K562 (cell line): ENCODE data around the gene CD300LG. TPM values are rescaled to one million over a fixed set of nuclear protein-coding genes. Genes with fewer than 3 reads are reported as not detected.

Experiments
- ATAC-seq: fragments of 200-7000 bp; cut with Tn5 transposase; 3 replicates; pipeline ENCODE4 v1.9.1; 2020; ENCODE audit warnings: moderate library complexity
- BruUV-seq: library from RNA; stranded (reverse); fragments of 400-500 nt; replicated peaks from 2 replicates; lab custom pipeline; 2021; lab: Mats Ljungman, UMichigan
- CTCF ChIA-PET: fragments of 300-600 bp; formaldehyde crosslinking; extraction: SDS; loops from one replicate; lab custom pipeline; 2021; ENCODE audit warnings: low intra/inter-chr PET ratio; lab: Yijun Ruan, JAX
- POLR2A ChIA-PET: fragments of 300-600, 350-650 bp; sonication (Branson Sonifier 250); formaldehyde crosslinking; extraction: SDS; loops from one replicate; lab custom pipeline; 2021; ENCODE audit warnings: antibody characterized with exemption, inconsistent platforms; lab: Yijun Ruan, JAX
- DNase-seq, 4 experiments: peaks; one replicate each; pipeline versions ENCODE4 v3.0.0 to v3.0.0-alpha.2; 2011 to 2018; ENCODE audit warnings: low spot score in 3 of 4, mixed read lengths in 3 of 4; ENCODE audit errors: extremely low read depth in 1 of 4
- FAIRE-seq: peaks from 2 replicates; lab custom pipeline; 2011; peaks lifted over from hg19 to GRCh38; lab: Jason Lieb, UNC
- H2AFZ ChIP-seq: 2 replicates; pipeline ENCODE4 v1.6.0; 2011; ENCODE audit warnings: low read depth, low read length, control low read depth, inconsistent platforms
- H3K27ac ChIP-seq: fragments of 200-600 bp; 3 replicates; pipeline ENCODE4 v1.8.0; 2011; ENCODE audit warnings: low read depth, mild to moderate bottlenecking, control low read depth, inconsistent platforms, low read length, moderate library complexity, mixed read lengths; ENCODE audit errors: extremely low read depth
- H3K27me3 ChIP-seq, 2 experiments: fragments of 300-600 bp in 1 of 2; 2 replicates in 1 of 2; 3 replicates in 1 of 2; pipeline versions ENCODE4 v1.6.0 to v1.8.0; 2011; ENCODE audit warnings: inconsistent platforms in 2 of 2, low read length in 2 of 2, mild to moderate bottlenecking in 1 of 2, mixed read lengths in 1 of 2, moderate library complexity in 1 of 2; ENCODE audit not compliant: control insufficient read depth in 2 of 2, insufficient read depth in 2 of 2
- H3K36me3 ChIP-seq: fragments of 300-600 bp; 3 replicates; pipeline ENCODE4 v1.8.0; 2011; ENCODE audit warnings: mild to moderate bottlenecking, low read length, inconsistent platforms; ENCODE audit not compliant: control insufficient read depth, insufficient read depth
- H3K4me1 ChIP-seq, 2 experiments: fragments of 200-600 bp in 1 of 2; replicated peaks in 1 of 2; 2 replicates in 1 of 2; 3 replicates in 1 of 2; pipeline versions ENCODE4 v1.5.1 to v1.8.0; 2011; ENCODE audit warnings: inconsistent platforms in 2 of 2, low read length in 2 of 2, mild to moderate bottlenecking in 1 of 2, mixed read lengths in 1 of 2, moderate library complexity in 1 of 2; ENCODE audit not compliant: control insufficient read depth in 2 of 2, insufficient read depth in 2 of 2
- H3K4me2 ChIP-seq: 2 replicates; pipeline ENCODE4 v1.6.1; 2011; ENCODE audit warnings: low read length, control low read depth, inconsistent platforms, mixed read lengths; ENCODE audit not compliant: insufficient read depth
- H3K4me3 ChIP-seq: fragments of 200-600 bp; sonication (generic), shearing (Covaris generic); 2 replicates; pipeline ENCODE4 v1.5.1; 2016; ENCODE audit warnings: control low read depth, inconsistent platforms
- H3K79me2 ChIP-seq: fragments of 200-600 bp; 3 replicates; pipeline ENCODE4 v1.8.0; 2011; ENCODE audit warnings: low read length, inconsistent platforms; ENCODE audit not compliant: control insufficient read depth, insufficient read depth
- H3K9ac ChIP-seq, 2 experiments: 2 replicates each; pipeline versions ENCODE4 v1.6.0 to v1.6.1; 2011; ENCODE audit warnings: low read depth in 2 of 2, low read length in 2 of 2, control low read depth in 1 of 2, inconsistent platforms in 1 of 2, mild to moderate bottlenecking in 1 of 2, mixed read lengths in 1 of 2; ENCODE audit not compliant: insufficient read depth in 1 of 2
- H3K9me1 ChIP-seq: one replicate; pipeline ENCODE4 v1.6.0; 2011; ENCODE audit warnings: inconsistent platforms, mild to moderate bottlenecking, low read length, moderate library complexity; ENCODE audit not compliant: control insufficient read depth, insufficient read depth
- H3K9me3 ChIP-seq: replicated peaks from 2 replicates; pipeline ENCODE4 v1.5.1; 2011; ENCODE audit warnings: low read depth, low read length, inconsistent platforms; ENCODE audit not compliant: control insufficient read depth, insufficient read depth
- H4K20me1 ChIP-seq: replicated peaks from 2 replicates; pipeline ENCODE4 v1.6.1; 2011; ENCODE audit warnings: low read length, inconsistent platforms, mixed read lengths; ENCODE audit not compliant: control insufficient read depth, insufficient read depth
- ATF2 ChIP-seq: sonication (generic); formaldehyde crosslinking; IDR thresholded peaks from 2 replicates; pipeline ENCODE4 v1.8.1; 2022; ENCODE audit warnings: missing genetic modification reagents
- FOXO4 ChIP-seq: fragments of 450-650 bp; formaldehyde crosslinking; IDR thresholded peaks from 2 replicates; pipeline ENCODE4 v1.4.0; 2020; ENCODE audit warnings: mild to moderate bottlenecking, moderate library complexity
- HCFC1 ChIP-seq: IDR thresholded peaks from 2 replicates; pipeline ENCODE4 v1.6.1; 2012; ENCODE audit warnings: low read depth, low read length, improper control_type of control experiment
- NFATC3 ChIP-seq: fragments of 450-650 bp; IDR thresholded peaks from 2 replicates; pipeline ENCODE4 v1.6.1; 2017; ENCODE audit warnings: mild to moderate bottlenecking
- NFIC ChIP-seq: fragments of 450-650 bp; IDR thresholded peaks from 2 replicates; pipeline ENCODE4 v1.6.1; 2017; ENCODE audit warnings: mild to moderate bottlenecking, inconsistent platforms
- NR2C2 ChIP-seq, 2 experiments: fragments of 200-800 bp in 1 of 2; sonication (Bioruptor generic) in 1 of 2; sonication (generic) in 1 of 2; formaldehyde crosslinking in 1 of 2; IDR thresholded peaks; 2 replicates each; pipeline versions ENCODE4 v1.6.1 to v1.8.0; 2016 to 2022; ENCODE audit warnings: mild to moderate bottlenecking in 1 of 2, missing compliant biosample characterization in 1 of 2, missing genetic modification characterization in 1 of 2, missing genetic modification reagents in 1 of 2
- PKNOX1 ChIP-seq: fragments of 450-650 bp; IDR thresholded peaks from 2 replicates; pipeline ENCODE4 v1.6.1; 2016
- RUNX1 ChIP-seq: sonication (generic); IDR thresholded peaks from 2 replicates; pipeline ENCODE4 v1.6.1; 2016; ENCODE audit warnings: antibody characterized with exemption, low read depth
- TAL1 ChIP-seq: fragments of 450-650 bp; IDR thresholded peaks from 2 replicates; pipeline ENCODE4 v1.6.1; 2016; ENCODE audit warnings: mild to moderate bottlenecking
- THAP7 ChIP-seq: fragments of 250-450 bp; sonication (Bioruptor Pico); IDR thresholded peaks from 2 replicates; pipeline ENCODE4 v1.5.0; 2021
- TRIM24 ChIP-seq, 2 experiments: fragments of 450-650 bp; IDR thresholded peaks; 2 replicates each; pipeline ENCODE4 v1.6.1; 2016
- ZBTB8A ChIP-seq: fragments of 450-650 bp; IDR thresholded peaks from 2 replicates; pipeline ENCODE4 v1.6.1; 2018; ENCODE audit warnings: mild to moderate bottlenecking, moderate library complexity; ENCODE audit not compliant: partially characterized antibody
- WGBS: fragments of 100-300 bp; shearing (Covaris generic); methylation state at CpG from one replicate; pipeline ENCODE4 v1.1.6; 2016; ENCODE audit warnings: low coverage, mixed read lengths; ENCODE audit not compliant: insufficient coverage; ENCODE audit errors: missing lambda C conversion rate; 5-methylcytosine and 5-hydroxymethylcytosine counted together
- in situ Hi-C: fragments of 300-500 bp; cut with MboI; formaldehyde crosslinking; loops from 4 replicates; pipeline ENCODE4 v1.15.0; 2018; ENCODE audit warnings: inconsistent platforms, mixed read lengths
- intact Hi-C: fragments of 100-400 bp; cut with micrococcal nuclease; formaldehyde crosslinking; loops from 2 replicates; pipeline ENCODE4 v1.14.2; 2022
- polyA plus RNA-seq, 8 experiments: library from polyadenylated mRNA; depleted of rRNA in 4 of 8; stranded (reverse) in 5 of 8; unstranded in 3 of 8; fragments of >200 nt; fragmentation: Nextera tagmentation in 2 of 8; fragmentation: Illumina TruSeq in 1 of 8; extraction: Ambion mirVana in 2 of 8; extraction: Trizol in 1 of 8; gene quantifications; 2 replicates each; pipeline versions ENCODE4 v1.2.1 to v1.2.3, GENCODE V29; 2011 to 2014; ENCODE audit warnings: inconsistent platforms in 1 of 8, missing spikeins in 1 of 8
- total RNA-seq, 7 experiments: library from RNA; depleted of rRNA in 6 of 7; stranded (reverse); fragments of >200 nt in 6 of 7; fragmentation: Illumina TruSeq in 2 of 7; extraction: Trizol in 2 of 7; gene quantifications; 2 replicates each; pipeline versions ENCODE4 v1.2.1 to v1.2.3, GENCODE V29; 2011 to 2021; ENCODE audit warnings: low replicate concordance in 1 of 7

CD300LG gene
- total and polyA plus RNA-seq, 9 of the 15 experiments (the other 6 are each of a cell fraction or from before 2014, with no cell fraction given): not detected

- DNase-seq (no peak), FAIRE-seq (no peak), ATAC-seq (no peak)
- no TSS peak for BruUV-seq
- Histone ChIP-seq H3K27me3 (peaks cover 4 to 17% of the 10 kb centered on the region in 2 experiments; a peak in 3 of 5 replicates), H4K20me1 (no peaks in the 10 kb centered on the region; the same call in 1 of the 2 replicates), H3K27ac (no peak overlapping the region), H3K9ac (no peak overlapping the region), H3K79me2 (no peaks in the 10 kb centered on the region), H3K9me1 (no peaks in the 10 kb centered on the region), H2AFZ (no peak overlapping the region), H3K4me3 (no peak overlapping the region), H3K9me3 (no peaks in the 10 kb centered on the region), H3K36me3 (no peaks in the 10 kb centered on the region), H3K4me1 (peaks cover 0 to 33% of the 10 kb centered on the region in 2 experiments; a peak in 3 of 5 replicates), H3K4me2 (no peak overlapping the region)
- ChIA-PET CTCF (no interaction called here), POLR2A (interaction anchor here (0.5 to 0.9 kb wide), 5 partner anchors 27 to 290 kb away, joined by 3 to 5 read pairs (median 3); no protein-coding TSS in a partner anchor)
- WGBS: 17% methylated on average over 9 of the region's 12 CpGs
- TF ChIP-seq THAP7 (CRISPR knock-in tag): no peak
- TF ChIP-seq HCFC1: no peak
- no peak for TF ChIP-seq NFATC3
- TF ChIP-seq ATF2 (CRISPR knock-in tag): no peak
- TF ChIP-seq NR2C2 (CRISPR knock-in tag; IDR thresholded peaks at IDR 0.05): no peak
- TF ChIP-seq NR2C2 (tag; IDR thresholded peaks at IDR 0.05): no peak
- TF ChIP-seq ZBTB8A: no peak
- no peak for TF ChIP-seq PKNOX1
- no peak for TF ChIP-seq NFIC
- TF ChIP-seq TAL1: no peak
- TF ChIP-seq FOXO4 (CRISPR knock-in tag): no peak
- TF ChIP-seq RUNX1: no peak
- no peak for TF ChIP-seq TRIM24 (IDR thresholded peaks at IDR 0.05)
- intact Hi-C loops (no loop called here), in situ Hi-C loops (no loop called here)
Observed at GRCh38 chr17:43881181-43881580, 34.2 kb downstream of the CD300LG start.
